ENCODE data around the gene ESCO1. TPM values are rescaled to one million over a fixed set of nuclear protein-coding genes. Genes with fewer than 3 reads are reported as not detected.

Gene ESCO1
- total and polyA plus RNA-seq, 2 of the 13 experiments (the other 11 are each of a cell fraction or from before 2014, with no cell fraction given): 6.3 to 19.4 TPM

- TF ChIP-seq ZNF598 (CRISPR knock-in tag; IDR thresholded peaks at IDR 0.05; ENCODE audit: borderline replicate concordance): peak; percentile 81; the same call in 1 of the 2 replicates
- TF ChIP-seq, protein P1, sequence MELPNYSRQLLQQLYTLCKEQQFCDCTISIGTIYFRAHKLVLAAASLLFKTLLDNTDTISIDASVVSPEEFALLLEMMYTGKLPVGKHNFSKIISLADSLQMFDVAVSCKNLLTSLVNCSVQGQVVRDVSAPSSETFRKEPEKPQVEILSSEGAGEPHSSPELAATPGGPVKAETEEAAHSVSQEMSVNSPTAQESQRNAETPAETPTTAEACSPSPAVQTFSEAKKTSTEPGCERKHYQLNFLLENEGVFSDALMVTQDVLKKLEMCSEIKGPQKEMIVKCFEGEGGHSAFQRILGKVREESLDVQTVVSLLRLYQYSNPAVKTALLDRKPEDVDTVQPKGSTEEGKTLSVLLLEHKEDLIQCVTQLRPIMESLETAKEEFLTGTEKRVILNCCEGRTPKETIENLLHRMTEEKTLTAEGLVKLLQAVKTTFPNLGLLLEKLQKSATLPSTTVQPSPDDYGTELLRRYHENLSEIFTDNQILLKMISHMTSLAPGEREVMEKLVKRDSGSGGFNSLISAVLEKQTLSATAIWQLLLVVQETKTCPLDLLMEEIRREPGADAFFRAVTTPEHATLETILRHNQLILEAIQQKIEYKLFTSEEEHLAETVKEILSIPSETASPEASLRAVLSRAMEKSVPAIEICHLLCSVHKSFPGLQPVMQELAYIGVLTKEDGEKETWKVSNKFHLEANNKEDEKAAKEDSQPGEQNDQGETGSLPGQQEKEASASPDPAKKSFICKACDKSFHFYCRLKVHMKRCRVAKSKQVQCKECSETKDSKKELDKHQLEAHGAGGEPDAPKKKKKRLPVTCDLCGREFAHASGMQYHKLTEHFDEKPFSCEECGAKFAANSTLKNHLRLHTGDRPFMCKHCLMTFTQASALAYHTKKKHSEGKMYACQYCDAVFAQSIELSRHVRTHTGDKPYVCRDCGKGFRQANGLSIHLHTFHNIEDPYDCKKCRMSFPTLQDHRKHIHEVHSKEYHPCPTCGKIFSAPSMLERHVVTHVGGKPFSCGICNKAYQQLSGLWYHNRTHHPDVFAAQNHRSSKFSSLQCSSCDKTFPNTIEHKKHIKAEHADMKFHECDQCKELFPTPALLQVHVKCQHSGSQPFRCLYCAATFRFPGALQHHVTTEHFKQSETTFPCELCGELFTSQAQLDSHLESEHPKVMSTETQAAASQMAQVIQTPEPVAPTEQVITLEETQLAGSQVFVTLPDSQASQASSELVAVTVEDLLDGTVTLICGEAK (IDR thresholded peaks at IDR 0.05): no peak
- TF ChIP-seq, protein P1 (CRISPR knock-in tag; IDR thresholded peaks at IDR 0.05): no peak; the same call in 1 of the 2 replicates
- TF ChIP-seq ZNF781 (CRISPR knock-in tag; IDR thresholded peaks at IDR 0.05; ENCODE audit: borderline replicate concordance, not compliant biosample characterization): no peak
- TF ChIP-seq CCAR2 (optimal IDR thresholded peaks at IDR 0.05; ENCODE audit: low read depth, low read length): no peak
- TF ChIP-seq THYN1 (CRISPR knock-in tag; IDR thresholded peaks at IDR 0.05; ENCODE audit: borderline replicate concordance, low read depth): no peak
- peak; percentile 60; the same call in 1 of the 2 replicates for TF ChIP-seq ZNF33B (CRISPR knock-in tag; IDR thresholded peaks at IDR 0.05)
- no peak for TF ChIP-seq SKI (IDR thresholded peaks at IDR 0.05; ENCODE audit: partially characterized antibody)
- TF ChIP-seq FOXK2 (IDR thresholded peaks at IDR 0.05): no peak
- TF ChIP-seq MZF1 (CRISPR knock-in tag; IDR thresholded peaks at IDR 0.05; ENCODE audit: borderline replicate concordance): no peak
- TF ChIP-seq BATF2 (CRISPR knock-in tag; IDR thresholded peaks at IDR 0.05): peak; percentile 54; the same call in 1 of the 2 replicates
- TF ChIP-seq KDM5A (IDR thresholded peaks at IDR 0.05; ENCODE audit: borderline replicate concordance, low read length): peak; percentile 70
- TF ChIP-seq GABPA (IDR thresholded peaks at IDR 0.05; ENCODE audit: low read depth, low read length): peak; percentile 16; the same call in 1 of the 2 replicates
- no peak for TF ChIP-seq GABPA (CRISPR knock-in tag; IDR thresholded peaks at IDR 0.05; ENCODE audit: low read depth)
- TF ChIP-seq, protein P2, sequence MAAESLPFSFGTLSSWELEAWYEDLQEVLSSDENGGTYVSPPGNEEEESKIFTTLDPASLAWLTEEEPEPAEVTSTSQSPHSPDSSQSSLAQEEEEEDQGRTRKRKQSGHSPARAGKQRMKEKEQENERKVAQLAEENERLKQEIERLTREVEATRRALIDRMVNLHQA (CRISPR knock-in tag; IDR thresholded peaks at IDR 0.05): no peak
- TF ChIP-seq ZC3H13 (CRISPR knock-in tag; IDR thresholded peaks at IDR 0.05): peak; percentile 91
- TF ChIP-seq ZNF547 (CRISPR knock-in tag; IDR thresholded peaks at IDR 0.05): peak; percentile 95
- TF ChIP-seq AGO1 (IDR thresholded peaks at IDR 0.05; ENCODE audit: low read depth, low read length, poor library complexity, severe bottlenecking): peak; percentile 55
Measured at GRCh38 chr18:21599585-21600525, 649 bp downstream of the ESCO1 start (continued).
